Ecto neural progenitor cell (in vitro differentiated cells): ENCODE data around the gene JAKMIP2.
"Not testable (repeated sequence)": the region's sequence is repeated elsewhere in the genome, so short reads cannot be mapped to it uniquely, and the experiment has no call there.

ENCODE experiments used
- DNase-seq: peaks from one replicate; pipeline ENCODE4 v3.0.0-alpha.2; 2018; ENCODE audit warnings: low spot score

Gene JAKMIP2

GRCh38 chr5:147555176-147555575 lies 227.4 kb downstream of the JAKMIP2 start:
- no peak for DNase-seq

GRCh38 chr5:147554261-147554817 lies 228.2 kb downstream of the JAKMIP2 start:
- no peak for DNase-seq

- not testable (repeated sequence) for DNase-seq
Observed at GRCh38 chr5:147553817-147554216, 228.7 kb downstream of the JAKMIP2 start.

GRCh38 chr5:147552897-147553296 lies 229.6 kb downstream of the JAKMIP2 start:
- DNase-seq: no peak

- DNase-seq: no peak
Observed at GRCh38 chr5:147551677-147552076, 230.9 kb downstream of the JAKMIP2 start.

GRCh38 chr5:147547730-147548129 lies 234.8 kb downstream of the JAKMIP2 start:
- DNase-seq: no peak

- no peak for DNase-seq
Observed at GRCh38 chr5:147544556-147544955, 238.0 kb downstream of the JAKMIP2 start.

- DNase-seq: no peak
Observed at GRCh38 chr5:147539053-147539452, 243.5 kb downstream of the JAKMIP2 start.

GRCh38 chr5:147538236-147538635 lies 244.3 kb downstream of the JAKMIP2 start:
- no peak for DNase-seq
